HEK293 (cell line): ENCODE measurements around the gene PTER.

Experiments used
- CTCF ChIA-PET: fragments of 350-600 bp; formaldehyde crosslinking; extraction: SDS; loops from one replicate; lab custom pipeline; 2021; ENCODE audit warnings: antibody characterized with exemption; lab: Yijun Ruan, JAX
- POLR2A ChIA-PET: fragments of 300-600 bp; formaldehyde crosslinking; extraction: SDS; loops from one replicate; lab custom pipeline; 2020; ENCODE audit warnings: antibody characterized with exemption, inconsistent platforms; lab: Yijun Ruan, JAX
- H3K27ac ChIP-seq: fragments of 200-500 bp; sonication (Bioruptor generic); 2 replicates; pipeline ENCODE4 v1.5.1; 2014; ENCODE audit warnings: low read depth, low read length, control low read depth, inconsistent platforms; ENCODE audit errors: extremely low read depth
- H3K36me3 ChIP-seq, 2 experiments: fragments of 200-500 bp in 1 of 2; sonication (Bioruptor generic) in 1 of 2; 1 replicate in 1 of 2; 2 replicates in 1 of 2; pipeline ENCODE4 v1.5.1; 2014 to 2017; ENCODE audit warnings: inconsistent platforms in 2 of 2, low read length in 2 of 2; ENCODE audit not compliant: control insufficient read depth in 2 of 2, insufficient read depth in 1 of 2
- H3K4me1 ChIP-seq: fragments of 200-500 bp; sonication (Bioruptor generic); 2 replicates; pipeline ENCODE4 v1.5.1; 2014; ENCODE audit warnings: mild to moderate bottlenecking, low read length, inconsistent platforms; ENCODE audit not compliant: control insufficient read depth, insufficient read depth
- H3K4me3 ChIP-seq: 2 replicates; pipeline ENCODE4 v1.5.1; 2011; ENCODE audit warnings: low read depth, mild to moderate bottlenecking, control low read depth, low read length, moderate library complexity
- H3K9me3 ChIP-seq: fragments of 200-500 bp; sonication (Bioruptor generic); 2 replicates; pipeline ENCODE4 v1.5.1; 2014; ENCODE audit warnings: low read depth, low read length, inconsistent platforms; ENCODE audit not compliant: control insufficient read depth, insufficient read depth
- PRDM10 ChIP-seq: fragments of 450-650 bp; formaldehyde crosslinking; IDR thresholded peaks from 2 replicates; pipeline ENCODE4 v1.5.1; 2016; ENCODE audit warnings: missing biosample characterization, missing genetic modification characterization
- SALL2 ChIP-seq: fragments of 450-650 bp; formaldehyde crosslinking; IDR thresholded peaks from 2 replicates; pipeline ENCODE4 v1.5.0; 2017; ENCODE audit warnings: missing biosample characterization, mild to moderate bottlenecking, missing genetic modification characterization, borderline replicate concordance
- ZBTB17 ChIP-seq: fragments of 450-650 bp; formaldehyde crosslinking; IDR thresholded peaks from 2 replicates; pipeline ENCODE4 v1.5.1; 2016; ENCODE audit warnings: missing biosample characterization, missing genetic modification characterization
- ZFP3 ChIP-seq: fragments of 450-650 bp; formaldehyde crosslinking; IDR thresholded peaks from 2 replicates; pipeline ENCODE4 v1.5.1; 2016; ENCODE audit warnings: low read depth, missing biosample characterization, missing genetic modification characterization
- ZNF184 ChIP-seq: fragments of 450-650 bp; IDR thresholded peaks from 2 replicates; pipeline ENCODE4 v1.5.1; 2018; ENCODE audit warnings: missing biosample characterization, mild to moderate bottlenecking, missing genetic modification characterization
- ZNF302 ChIP-seq: fragments of 450-650 bp; formaldehyde crosslinking; IDR thresholded peaks from 2 replicates; pipeline ENCODE4 v1.5.1; 2016; ENCODE audit warnings: missing biosample characterization, missing genetic modification characterization, low read depth
- ZNF391 ChIP-seq: fragments of 450-650 bp; formaldehyde crosslinking; IDR thresholded peaks from 2 replicates; pipeline ENCODE4 v1.5.1; 2016; ENCODE audit warnings: low read depth, missing biosample characterization, missing genetic modification characterization, borderline replicate concordance
- ZNF518A ChIP-seq: fragments of 450-650 bp; formaldehyde crosslinking; conservative IDR thresholded peaks from 2 replicates; pipeline ENCODE4 v1.5.1; 2016; ENCODE audit warnings: low read depth, missing biosample characterization, missing genetic modification characterization
- ZNF555 ChIP-seq: fragments of 450-650 bp; formaldehyde crosslinking; conservative IDR thresholded peaks from 2 replicates; pipeline ENCODE4 v1.5.1; 2017; ENCODE audit warnings: missing biosample characterization, mild to moderate bottlenecking, missing genetic modification characterization, inconsistent platforms
- ZNF610 ChIP-seq: fragments of 450-650 bp; formaldehyde crosslinking; IDR thresholded peaks from 2 replicates; pipeline ENCODE4 v1.5.1; 2016; ENCODE audit warnings: missing biosample characterization, missing genetic modification characterization, borderline replicate concordance
- ZNF629 ChIP-seq: fragments of 450-650 bp; formaldehyde crosslinking; IDR thresholded peaks from 2 replicates; pipeline ENCODE4 v1.5.1; 2017; ENCODE audit warnings: missing biosample characterization, missing genetic modification characterization

Gene PTER

GRCh38 chr10:16449454-16449853 lies 12.6 kb downstream of the PTER start:
- TF ChIP-seq ZNF302 (tag by site-specific recombination) (peak; percentile 98), PRDM10 (tag by site-specific recombination) (no peak), SALL2 (tag by site-specific recombination) (no peak), ZBTB17 (tag by site-specific recombination) (no peak), ZNF610 (tag by site-specific recombination) (no peak), ZNF391 (no peak), ZFP3 (tag by site-specific recombination) (no peak)
- no peak overlapping the region for H3K27ac ChIP-seq
- ChIA-PET CTCF (no interaction called here), POLR2A (interaction anchor here (0.7 to 0.8 kb wide), 2 partner anchors 13 to 74 kb away, joined by 5 to 9 read pairs; partner anchors contain the start of gene PTER)
- H3K4me3 ChIP-seq: no peak overlapping the region
- H3K4me1 ChIP-seq: no peaks in the 10 kb centered on the region
- no peaks in the 10 kb centered on the region for H3K9me3 ChIP-seq
- H3K36me3 ChIP-seq: peaks cover 4 to 28% of the 10 kb centered on the region in 2 experiments; a peak in 2 of 3 replicates

- TF ChIP-seq ZNF629 (tag by site-specific recombination) (no peak), ZNF184 (tag by site-specific recombination) (no peak), ZNF555 (tag by site-specific recombination) (no peak), ZNF518A (tag by site-specific recombination) (no peak)
- CTCF ChIA-PET: no interaction called here
- Histone ChIP-seq H3K36me3 (no peaks in the 10 kb centered on the region; a peak in 1 of 3 replicates), H3K4me3 (no peak overlapping the region), H3K4me1 (no peaks in the 10 kb centered on the region), H3K9me3 (no peaks in the 10 kb centered on the region), H3K27ac (no peak overlapping the region)
- POLR2A ChIA-PET: no interaction called here
Observed at GRCh38 chr10:16458166-16458955, 21.6 kb downstream of the PTER start.
